ENCODE data around the gene WDR86.
A peak's percentile ranks its signal among the peaks of the same experiment; 100 is the strongest.

Gene WDR86

GRCh38 chr7:151409667-151410404, at the start of gene WDR86:
Gene WDR86 (minus strand): TSS chr7:151410038. CDS start chr7:151409589, 449 bp downstream.
- H3K4me1 ChIP-seq (ENCODE audit: insufficient read depth, low read length, severe bottlenecking): peaks cover 13% of the 10 kb centered on the region
- H3K9me3 ChIP-seq (ENCODE audit: low read length): no peaks in the 10 kb centered on the region
- H3K4me3 ChIP-seq (ENCODE audit: low read depth, low read length, poor library complexity, severe bottlenecking): no peak within 1 kb of the TSS
- no peaks in the 10 kb centered on the region for H4K20me1 ChIP-seq (ENCODE audit: insufficient read depth, low read length)
- no peaks in the 10 kb centered on the region for H3K79me2 ChIP-seq (ENCODE audit: insufficient read depth, low read length)
- no peak within 1 kb of the TSS for H2AFZ ChIP-seq (ENCODE audit: low read length)
- H3K9me2 ChIP-seq (ENCODE audit: low read depth, low read length): no peaks in the 10 kb centered on the region
- 0 out of 2 replicates have a peak, but pooled peaks cover 2% of the 10 kb centered on the region for H3K27me3 ChIP-seq (ENCODE audit: insufficient read depth, low read length)
- no peak within 1 kb of the TSS for H3K9ac ChIP-seq (ENCODE audit: low read length)
- H3K27ac ChIP-seq (ENCODE audit: low read depth, low read length, poor library complexity, severe bottlenecking): no peak within 1 kb of the TSS
- TF ChIP-seq CTCF (IDR thresholded peaks at IDR 0.05; ENCODE audit: low read length): no peak
- TF ChIP-seq EZH2 (IDR thresholded peaks at IDR 0.05; ENCODE audit: borderline replicate concordance, low read length): no peak
- H3K36me3 ChIP-seq (ENCODE audit: insufficient read depth, low read length): no peaks in the 10 kb centered on the region
- H3F3A ChIP-seq (ENCODE audit: insufficient read depth, low read length): no peaks in the 10 kb centered on the region
- peak within 1 kb of the TSS; percentile 39; the same call in 1 of the 2 replicates for H3K4me2 ChIP-seq (ENCODE audit: low read length)

- H3K9ac ChIP-seq (ENCODE audit: low read length): no peak overlapping the region
- no peak overlapping the region for H3K4me2 ChIP-seq (ENCODE audit: low read length)
- TF ChIP-seq EZH2 (IDR thresholded peaks at IDR 0.05; ENCODE audit: borderline replicate concordance, low read length) (no peak), CTCF (IDR thresholded peaks at IDR 0.05; ENCODE audit: low read length) (no peak)
- H3K4me3 ChIP-seq (ENCODE audit: low read depth, low read length, poor library complexity, severe bottlenecking): no peak overlapping the region
- H3K27me3 ChIP-seq (ENCODE audit: insufficient read depth, low read length): peaks cover 20% of the 10 kb centered on the region; the same call in 1 of the 2 replicates
- H3K4me1 ChIP-seq (ENCODE audit: insufficient read depth, low read length, severe bottlenecking): no peaks in the 10 kb centered on the region
- no peaks in the 10 kb centered on the region for H4K20me1 ChIP-seq (ENCODE audit: insufficient read depth, low read length)
- peaks cover 12% of the 10 kb centered on the region for H3K9me3 ChIP-seq (ENCODE audit: low read length)
- H3K36me3 ChIP-seq (ENCODE audit: insufficient read depth, low read length): no peaks in the 10 kb centered on the region; the same call in 1 of the 2 replicates
- no peak overlapping the region for H3K27ac ChIP-seq (ENCODE audit: low read depth, low read length, poor library complexity, severe bottlenecking)
- H2AFZ ChIP-seq (ENCODE audit: low read length): no peak overlapping the region
- no peaks in the 10 kb centered on the region for H3K79me2 ChIP-seq (ENCODE audit: insufficient read depth, low read length)
- H3F3A ChIP-seq (ENCODE audit: insufficient read depth, low read length): no peaks in the 10 kb centered on the region
- H3K9me2 ChIP-seq (ENCODE audit: low read depth, low read length): no peaks in the 10 kb centered on the region
Measured at GRCh38 chr7:151457534-151457933, 47.7 kb upstream of the WDR86 start.

- no peaks in the 10 kb centered on the region for H4K20me1 ChIP-seq (ENCODE audit: insufficient read depth, low read length)
- TF ChIP-seq EZH2 (IDR thresholded peaks at IDR 0.05; ENCODE audit: borderline replicate concordance, low read length): no peak
- TF ChIP-seq CTCF (IDR thresholded peaks at IDR 0.05; ENCODE audit: low read length): no peak
- no peak overlapping the region for H3K4me3 ChIP-seq (ENCODE audit: low read depth, low read length, poor library complexity, severe bottlenecking)
- H3K4me1 ChIP-seq (ENCODE audit: insufficient read depth, low read length, severe bottlenecking): no peaks in the 10 kb centered on the region
- H3K9me3 ChIP-seq (ENCODE audit: low read length): 0 out of 2 replicates have a peak, but pooled peaks cover 6% of the 10 kb centered on the region
- peaks cover 20% of the 10 kb centered on the region; the same call in 1 of the 2 replicates for H3K27me3 ChIP-seq (ENCODE audit: insufficient read depth, low read length)
- H2AFZ ChIP-seq (ENCODE audit: low read length): no peak overlapping the region
- H3K36me3 ChIP-seq (ENCODE audit: insufficient read depth, low read length): no peaks in the 10 kb centered on the region
- H3K9me2 ChIP-seq (ENCODE audit: low read depth, low read length): no peaks in the 10 kb centered on the region
- no peak overlapping the region for H3K4me2 ChIP-seq (ENCODE audit: low read length)
- no peaks in the 10 kb centered on the region for H3F3A ChIP-seq (ENCODE audit: insufficient read depth, low read length)
- no peak overlapping the region for H3K27ac ChIP-seq (ENCODE audit: low read depth, low read length, poor library complexity, severe bottlenecking)
- no peak overlapping the region for H3K9ac ChIP-seq (ENCODE audit: low read length)
- no peaks in the 10 kb centered on the region for H3K79me2 ChIP-seq (ENCODE audit: insufficient read depth, low read length)
Measured at GRCh38 chr7:151456782-151457181, 46.9 kb upstream of the WDR86 start.
